Lower leg skin (tissue), 4 donors: ENCODE measurements around the gene SMIM29. TPM values are rescaled to one million over a fixed set of nuclear protein-coding genes. Genes with fewer than 3 reads are reported as not detected.

Experiments
- DNase-seq, 2 donors: peaks; one replicate each; pipeline ENCODE4 v3.0.0-alpha.2; 2019; ENCODE audit warnings: low spot score in 2 of 2
- H3K4me3 ChIP-seq: fragments of 200-600 bp; sonication (generic); 2 replicates; pipeline ENCODE4 v1.5.1; 2017; ENCODE audit warnings: mild to moderate bottlenecking, low read depth; ENCODE audit not compliant: poor library complexity, severe bottlenecking
- CTCF ChIP-seq, 3 donors: fragments of 450-650 bp; IDR thresholded peaks; one replicate each; pipeline ENCODE4 v1.5.1; 2016; ENCODE audit warnings: antibody characterized with exemption in 3 of 3, mild to moderate bottlenecking in 3 of 3, moderate library complexity in 2 of 3
- POLR2A ChIP-seq, 2 donors: fragments of 450-650 bp; IDR thresholded peaks; one replicate each; pipeline ENCODE4 v1.6.1; 2016 to 2017; ENCODE audit warnings: antibody characterized with exemption in 2 of 2, mild to moderate bottlenecking in 1 of 2, moderate library complexity in 1 of 2
- WGBS, 2 donors: methylation state at CpG; one replicate each; pipeline ENCODE4 v1.1.5; 2018; 5-methylcytosine and 5-hydroxymethylcytosine counted together
- intact Hi-C: fragments of 100-400 bp; cut with DNase I; formaldehyde crosslinking; loops from one replicate; pipeline ENCODE4 v1.15.0; 2023; ENCODE audit warnings: low total_unique reads
- total RNA-seq, 4 donors: library from RNA; depleted of rRNA; stranded (reverse); fragments of >200 nt; gene quantifications; one replicate each; pipeline ENCODE4 v1.1.0, GENCODE V29; 2016

Gene SMIM29
- total RNA-seq, 4 donors from 2014 or later, result 34.3 to 92.2 (median 57.1) TPM

GRCh38 chr6:34285448-34286164 is 36.8 kb upstream of the SMIM29 start:
- TF ChIP-seq CTCF (IDR thresholded peaks at IDR 0.05) (no peak), POLR2A (IDR thresholded peaks at IDR 0.05) (no peak)
- H3K4me3 ChIP-seq, result no peak overlapping the region
- DNase-seq, result no peak
- WGBS, 2 donors, result 80 to 82% methylated on average over 4 of the region's 4 CpGs
- intact Hi-C loops, result no loop called here

- no peak overlapping the region for H3K4me3 ChIP-seq
- WGBS, 2 donors, result 76 to 91% methylated on average over 4 of the region's 4 CpGs
- no peak for TF ChIP-seq POLR2A (IDR thresholded peaks at IDR 0.05)
- TF ChIP-seq CTCF (IDR thresholded peaks at IDR 0.05), result no peak
- intact Hi-C loops, result no loop called here
- DNase-seq, result peak; percentile 27 to 85
Observed at GRCh38 chr6:34284563-34285447, 36.0 kb upstream of the SMIM29 start.

GRCh38 chr6:34281702-34282334 is 33.0 kb upstream of the SMIM29 start:
- H3K4me3 ChIP-seq, result no peak overlapping the region
- 79 to 82% methylated on average over 6 of the region's 6 CpGs for WGBS, 2 donors
- DNase-seq, result no peak
- intact Hi-C loops, result no loop called here
- TF ChIP-seq POLR2A (IDR thresholded peaks at IDR 0.05) (no peak), CTCF (IDR thresholded peaks at IDR 0.05) (no peak)

- no peak overlapping the region for H3K4me3 ChIP-seq
- no peak for DNase-seq
- TF ChIP-seq CTCF (IDR thresholded peaks at IDR 0.05), result no peak
- TF ChIP-seq POLR2A (IDR thresholded peaks at IDR 0.05), result no peak
- intact Hi-C loops, result no loop called here
- WGBS, 2 donors, result 93 to 96% methylated on average over 4 of the region's 4 CpGs
Observed at GRCh38 chr6:34280216-34280615, 31.4 kb upstream of the SMIM29 start.

GRCh38 chr6:34278833-34279232 is 30.0 kb upstream of the SMIM29 start:
- DNase-seq, result no peak
- WGBS, 2 donors, result 72 to 89% methylated on average over 4 to 5 of the region's 5 CpGs
- H3K4me3 ChIP-seq, result no peak overlapping the region
- TF ChIP-seq POLR2A (IDR thresholded peaks at IDR 0.05) (no peak), CTCF (IDR thresholded peaks at IDR 0.05) (no peak)
- intact Hi-C loops, result no loop called here
